NT2/D1 (cell line): ENCODE data around the gene FEZF2.

Source experiments
- SUZ12 ChIP-seq: IDR thresholded peaks from 2 replicates; pipeline ENCODE4 v1.6.1; 2011; ENCODE audit not compliant: insufficient read length, insufficient read depth; ENCODE audit errors: extremely low read depth
- ZNF274 ChIP-seq: IDR thresholded peaks from 2 replicates; pipeline ENCODE4 v1.6.1; 2011; ENCODE audit warnings: mild to moderate bottlenecking, low read depth, low read length

GRCh38 chr3:62374341-62375218 lies 1.2 kb upstream of the FEZF2 start:
- TF ChIP-seq SUZ12 (no peak), ZNF274 (no peak)
